MM.1S (cell line): ENCODE results near the gene PLCXD1.
"Not testable (repeated sequence)": the region's sequence is repeated elsewhere in the genome, so short reads cannot be mapped to it uniquely, and the experiment has no call there.

Source experiments
- DNase-seq: peaks from one replicate; pipeline ENCODE4 v3.0.0-alpha.2; 2015
- H2AFZ ChIP-seq: fragments of 300-600 bp; sonication (generic); 2 replicates; pipeline ENCODE4 v1.6.0; 2016; ENCODE audit warnings: antibody characterized with exemption, low read length
- H3F3A ChIP-seq: fragments of 300-600 bp; sonication (generic); 2 replicates; pipeline ENCODE4 v1.6.1; 2016; ENCODE audit warnings: mild to moderate bottlenecking, antibody characterized with exemption, low read length, moderate library complexity, mixed read lengths; ENCODE audit not compliant: insufficient read depth
- H3K27ac ChIP-seq: fragments of 300-600 bp; sonication (generic); 2 replicates; pipeline ENCODE4 v1.5.1; 2016; ENCODE audit warnings: mild to moderate bottlenecking, low read length
- H3K27me3 ChIP-seq: fragments of 300-600 bp; sonication (generic); replicated peaks from 2 replicates; pipeline ENCODE4 v1.6.0; 2016; ENCODE audit warnings: low read length; ENCODE audit not compliant: insufficient read depth
- H3K36me3 ChIP-seq: fragments of 300-600 bp; sonication (generic); replicated peaks from 2 replicates; pipeline ENCODE4 v1.6.1; 2016; ENCODE audit warnings: mild to moderate bottlenecking, low read length, mixed read lengths; ENCODE audit not compliant: insufficient read depth
- H3K4me1 ChIP-seq: fragments of 300-600 bp; sonication (generic); 2 replicates; pipeline ENCODE4 v1.6.1; 2016; ENCODE audit warnings: low read length, mixed read lengths
- H3K4me2 ChIP-seq: fragments of 300-600 bp; sonication (generic); 2 replicates; pipeline ENCODE4 v1.6.0; 2016; ENCODE audit warnings: low read depth, low read length
- H3K4me3 ChIP-seq: fragments of 300-600 bp; sonication (generic); 2 replicates; pipeline ENCODE4 v1.5.1; 2016; ENCODE audit warnings: low read length, mixed read lengths
- H3K79me2 ChIP-seq: fragments of 300-600 bp; sonication (generic); 2 replicates; pipeline ENCODE4 v1.6.1; 2016; ENCODE audit warnings: mixed run types, low read length, mixed read lengths
- H3K9ac ChIP-seq: fragments of 300-600 bp; sonication (generic); 2 replicates; pipeline ENCODE4 v1.6.1; 2016; ENCODE audit warnings: low read length, mixed read lengths
- H3K9me2 ChIP-seq: fragments of 300-600 bp; sonication (generic); replicated peaks from 2 replicates; pipeline ENCODE4 v1.6.1; 2016; ENCODE audit warnings: mild to moderate bottlenecking, low read length, mixed read lengths; ENCODE audit not compliant: insufficient read depth
- H3K9me3 ChIP-seq: fragments of 300-600 bp; sonication (generic); replicated peaks from 2 replicates; pipeline ENCODE4 v1.6.1; 2016; ENCODE audit warnings: mild to moderate bottlenecking, low read length, mixed read lengths; ENCODE audit not compliant: insufficient read depth
- H4K20me1 ChIP-seq: fragments of 300-600 bp; sonication (generic); 2 replicates; pipeline ENCODE4 v1.6.1; 2016; ENCODE audit warnings: mild to moderate bottlenecking, low read length, moderate library complexity, mixed read lengths; ENCODE audit not compliant: insufficient read depth
- CTCF ChIP-seq: fragments of 300-600 bp; sonication (generic); IDR thresholded peaks from 2 replicates; pipeline ENCODE4 v1.5.1; 2016; ENCODE audit warnings: antibody characterized with exemption, low read length, mixed read lengths
- EZH2 ChIP-seq: fragments of 300-600 bp; sonication (generic); optimal IDR thresholded peaks from 2 replicates; pipeline ENCODE3; 2017; ENCODE audit warnings: low read depth, mild to moderate bottlenecking, antibody characterized with exemption, low read length, mixed read lengths
- EZH2phosphoT487 ChIP-seq: fragments of 300-600 bp; sonication (generic); IDR thresholded peaks from 2 replicates; pipeline ENCODE4 v1.6.1; 2018; ENCODE audit warnings: antibody characterized with exemption, low read length

PLCXD1 gene

GRCh38 chrX:276581-277201 lies 4.5 kb upstream of the PLCXD1 start:
- H3K4me2 ChIP-seq = peak overlapping the region; percentile 88
- H3K9me2 ChIP-seq = no peaks in the 10 kb centered on the region
- peak overlapping the region; percentile 77 for H2AFZ ChIP-seq
- no peaks in the 10 kb centered on the region for H3K4me1 ChIP-seq
- H3K27ac ChIP-seq = no peak overlapping the region
- H3K79me2 ChIP-seq = no peaks in the 10 kb centered on the region
- DNase-seq = no peak
- no peak for TF ChIP-seq CTCF
- TF ChIP-seq EZH2phosphoT487 = no peak
- no peak for TF ChIP-seq EZH2
- H3K4me3 ChIP-seq = peak overlapping the region; percentile 69
- peak overlapping the region; percentile 25; the same call in 1 of the 2 replicates for H3K9ac ChIP-seq
- no peaks in the 10 kb centered on the region for H3K9me3 ChIP-seq
- H3K36me3 ChIP-seq = no peaks in the 10 kb centered on the region
- H3F3A ChIP-seq = no peaks in the 10 kb centered on the region
- H4K20me1 ChIP-seq = no peaks in the 10 kb centered on the region
- H3K27me3 ChIP-seq = no peaks in the 10 kb centered on the region

- not testable (repeated sequence) for H3K9ac ChIP-seq, H3K9me3 ChIP-seq, H3K4me3 ChIP-seq, H3K9me2 ChIP-seq, H3K36me3 ChIP-seq, H3K79me2 ChIP-seq, DNase-seq, H2AFZ ChIP-seq, H3F3A ChIP-seq, H4K20me1 ChIP-seq, H3K27me3 ChIP-seq, H3K4me2 ChIP-seq, H3K4me1 ChIP-seq, H3K27ac ChIP-seq
Measured at GRCh38 chrX:279757-280604, 1.2 kb upstream of the PLCXD1 start.

GRCh38 chrX:280722-281121 lies 459 bp upstream of the PLCXD1 start:
- not testable (repeated sequence) for H3K4me2 ChIP-seq, H2AFZ ChIP-seq, H4K20me1 ChIP-seq, H3K36me3 ChIP-seq, H3K9me3 ChIP-seq, H3K27ac ChIP-seq, H3K9me2 ChIP-seq, H3K4me1 ChIP-seq, H3K4me3 ChIP-seq, H3K79me2 ChIP-seq, H3K9ac ChIP-seq, H3F3A ChIP-seq, DNase-seq, H3K27me3 ChIP-seq

GRCh38 chrX:282000-282681 lies 960 bp downstream of the PLCXD1 start:
- H3K27ac ChIP-seq, H4K20me1 ChIP-seq, DNase-seq, H3K27me3 ChIP-seq, H2AFZ ChIP-seq, H3K36me3 ChIP-seq, H3K4me1 ChIP-seq, H3K79me2 ChIP-seq, H3K9me3 ChIP-seq, H3F3A ChIP-seq, H3K9me2 ChIP-seq: not testable (repeated sequence)
- H3K4me2 ChIP-seq = peak overlapping the region; percentile 57; the same call in 1 of the 2 replicates
- H3K4me3 ChIP-seq = peak overlapping the region; percentile 63
- peak overlapping the region; percentile 46; the same call in 1 of the 2 replicates for H3K9ac ChIP-seq
